GM12864 (cell line): Measurements from ENCODE around the gene VPS26C.
"Not testable (repeated sequence)": the region's sequence is repeated elsewhere in the genome, so short reads cannot be mapped to it uniquely, and the experiment has no call there.

ENCODE experiments used
- DNase-seq: peaks from one replicate; pipeline ENCODE4 v3.0.0-alpha.2; 2011; ENCODE audit warnings: low read depth
- H3K4me3 ChIP-seq: 2 replicates; pipeline ENCODE4 v1.5.1; 2011; ENCODE audit warnings: mild to moderate bottlenecking, low read depth, low read length, control low read depth
- TF ChIP-seq, protein P1 (sequence below): IDR thresholded peaks from 2 replicates; pipeline ENCODE4 v1.5.1; 2011; ENCODE audit warnings: low read depth, mild to moderate bottlenecking, moderate library complexity, low read length, control low read depth, inconsistent platforms; ENCODE audit errors: missing control alignments

The VPS26C gene

GRCh38 chr21:37281993-37282392 is 14.9 kb upstream of the VPS26C start:
- TF ChIP-seq, protein P1, sequence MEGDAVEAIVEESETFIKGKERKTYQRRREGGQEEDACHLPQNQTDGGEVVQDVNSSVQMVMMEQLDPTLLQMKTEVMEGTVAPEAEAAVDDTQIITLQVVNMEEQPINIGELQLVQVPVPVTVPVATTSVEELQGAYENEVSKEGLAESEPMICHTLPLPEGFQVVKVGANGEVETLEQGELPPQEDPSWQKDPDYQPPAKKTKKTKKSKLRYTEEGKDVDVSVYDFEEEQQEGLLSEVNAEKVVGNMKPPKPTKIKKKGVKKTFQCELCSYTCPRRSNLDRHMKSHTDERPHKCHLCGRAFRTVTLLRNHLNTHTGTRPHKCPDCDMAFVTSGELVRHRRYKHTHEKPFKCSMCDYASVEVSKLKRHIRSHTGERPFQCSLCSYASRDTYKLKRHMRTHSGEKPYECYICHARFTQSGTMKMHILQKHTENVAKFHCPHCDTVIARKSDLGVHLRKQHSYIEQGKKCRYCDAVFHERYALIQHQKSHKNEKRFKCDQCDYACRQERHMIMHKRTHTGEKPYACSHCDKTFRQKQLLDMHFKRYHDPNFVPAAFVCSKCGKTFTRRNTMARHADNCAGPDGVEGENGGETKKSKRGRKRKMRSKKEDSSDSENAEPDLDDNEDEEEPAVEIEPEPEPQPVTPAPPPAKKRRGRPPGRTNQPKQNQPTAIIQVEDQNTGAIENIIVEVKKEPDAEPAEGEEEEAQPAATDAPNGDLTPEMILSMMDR = no peak
- no peak overlapping the region for H3K4me3 ChIP-seq
- DNase-seq = no peak

DNA sequence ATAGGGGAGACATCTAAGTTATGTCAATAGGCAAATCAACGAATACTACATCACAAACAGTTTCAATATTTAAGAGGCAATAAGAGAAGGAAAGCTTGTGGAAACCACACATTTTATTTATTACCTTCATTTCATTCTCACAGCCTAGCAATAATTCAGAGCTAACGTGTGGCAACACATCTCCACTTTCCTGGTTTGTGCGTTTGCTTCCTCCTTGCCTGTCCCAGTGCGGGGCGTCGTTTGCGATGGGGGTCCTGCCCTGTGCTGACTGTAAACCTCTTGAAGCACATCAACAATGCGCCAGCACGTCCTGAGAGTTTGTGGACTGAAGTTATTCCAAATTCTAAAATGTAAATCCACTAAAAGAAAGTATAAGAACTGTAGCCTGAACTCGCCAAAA is 14.4 kb upstream of the VPS26C start:
- no peak overlapping the region for H3K4me3 ChIP-seq
- TF ChIP-seq, protein P1 = no peak
- DNase-seq = no peak

DNA sequence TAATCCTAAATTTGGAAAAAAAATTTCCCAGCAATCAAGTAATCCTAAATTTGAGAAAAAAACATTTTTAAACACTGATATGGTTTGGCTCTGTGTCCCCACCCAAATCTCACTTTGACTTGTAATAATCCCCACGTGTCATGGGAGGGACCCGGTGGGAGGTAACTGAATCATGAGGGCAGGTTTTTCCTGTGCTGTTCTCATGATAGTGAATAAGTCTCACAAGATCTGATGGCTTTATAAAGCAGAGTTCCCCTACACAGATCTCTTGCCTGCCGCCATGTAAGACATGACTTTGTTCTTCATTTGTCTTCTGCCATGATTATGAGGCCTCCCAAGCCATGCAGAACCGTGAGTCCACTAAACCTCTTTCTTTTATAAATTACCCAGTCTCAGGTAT is 12.1 kb upstream of the VPS26C start:
- H3K4me3 ChIP-seq, DNase-seq: not testable (repeated sequence)

GRCh38 chr21:37278199-37278598 is 11.1 kb upstream of the VPS26C start:
- H3K4me3 ChIP-seq = no peak overlapping the region
- DNase-seq = no peak
- TF ChIP-seq, protein P1 = no peak

- no peak for DNase-seq
- no peak overlapping the region for H3K4me3 ChIP-seq
- TF ChIP-seq, protein P1 = no peak
These were observed 9.2 kb upstream of the VPS26C start for GRCh38 chr21:37276377-37276776.

GRCh38 chr21:37273911-37274690 is 7.0 kb upstream of the VPS26C start:
- no peak overlapping the region; the same call in 1 of the 2 replicates for H3K4me3 ChIP-seq
- DNase-seq = no peak
- TF ChIP-seq, protein P1 = no peak

DNA sequence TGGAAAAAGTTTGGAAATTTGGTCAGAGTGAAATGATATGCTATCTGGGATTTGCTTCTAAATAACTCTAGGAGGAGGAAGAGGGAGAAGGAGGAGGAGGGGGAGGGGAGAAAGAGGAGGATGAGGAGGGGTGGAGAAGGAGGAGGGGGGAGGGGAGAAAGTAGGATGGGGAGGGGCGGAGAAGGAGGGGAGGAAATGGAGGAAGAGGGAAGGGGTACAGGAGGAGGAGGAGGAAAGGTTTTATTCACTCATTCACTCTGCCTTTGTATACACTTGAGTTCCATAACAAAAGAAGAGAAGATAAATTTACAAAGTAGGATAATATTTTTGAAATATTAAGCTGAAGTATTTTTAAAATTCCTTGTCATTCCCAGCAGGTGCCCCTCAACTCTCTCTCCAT is 6.3 kb upstream of the VPS26C start:
- DNase-seq = no peak
- H3K4me3 ChIP-seq = no peak overlapping the region; the same call in 1 of the 2 replicates
- TF ChIP-seq, protein P1 = no peak
